WERI-Rb-1 (cell line): Measurements from ENCODE around the gene GATAD2A.

Experiments used
- DNase-seq: peaks from one replicate; pipeline ENCODE4 v3.0.0-alpha.2; 2020
- H3K27ac ChIP-seq: fragments of 250-450 bp; sonication (Bioruptor Pico); 2 replicates; pipeline ENCODE4 v1.5.1; 2020; ENCODE audit warnings: mild to moderate bottlenecking, moderate library complexity
- H3K27me3 ChIP-seq: fragments of 250-450 bp; sonication (Bioruptor Pico); 2 replicates; pipeline ENCODE4 v1.5.1; 2021; ENCODE audit warnings: mild to moderate bottlenecking, low read depth, moderate library complexity; ENCODE audit not compliant: insufficient read depth, severe bottlenecking
- H3K36me3 ChIP-seq: fragments of 250-450 bp; sonication (Bioruptor Pico); 2 replicates; pipeline ENCODE4 v1.5.1; 2020; ENCODE audit warnings: mild to moderate bottlenecking, moderate library complexity
- H3K4me3 ChIP-seq: 2 replicates; pipeline ENCODE4 v1.5.1; 2011; ENCODE audit warnings: low read depth, mild to moderate bottlenecking, control low read depth, low read length
- H3K9me3 ChIP-seq: fragments of 250-450 bp; sonication (Bioruptor Pico); 2 replicates; pipeline ENCODE4 v1.5.1; 2021; ENCODE audit warnings: mild to moderate bottlenecking, moderate library complexity; ENCODE audit not compliant: severe bottlenecking
- TF ChIP-seq, protein P1 (sequence below): IDR thresholded peaks from 2 replicates; pipeline ENCODE4 v1.5.1; 2011; ENCODE audit warnings: low read depth, mild to moderate bottlenecking, control low read depth, inconsistent platforms, low read length

The GATAD2A gene

DNA sequence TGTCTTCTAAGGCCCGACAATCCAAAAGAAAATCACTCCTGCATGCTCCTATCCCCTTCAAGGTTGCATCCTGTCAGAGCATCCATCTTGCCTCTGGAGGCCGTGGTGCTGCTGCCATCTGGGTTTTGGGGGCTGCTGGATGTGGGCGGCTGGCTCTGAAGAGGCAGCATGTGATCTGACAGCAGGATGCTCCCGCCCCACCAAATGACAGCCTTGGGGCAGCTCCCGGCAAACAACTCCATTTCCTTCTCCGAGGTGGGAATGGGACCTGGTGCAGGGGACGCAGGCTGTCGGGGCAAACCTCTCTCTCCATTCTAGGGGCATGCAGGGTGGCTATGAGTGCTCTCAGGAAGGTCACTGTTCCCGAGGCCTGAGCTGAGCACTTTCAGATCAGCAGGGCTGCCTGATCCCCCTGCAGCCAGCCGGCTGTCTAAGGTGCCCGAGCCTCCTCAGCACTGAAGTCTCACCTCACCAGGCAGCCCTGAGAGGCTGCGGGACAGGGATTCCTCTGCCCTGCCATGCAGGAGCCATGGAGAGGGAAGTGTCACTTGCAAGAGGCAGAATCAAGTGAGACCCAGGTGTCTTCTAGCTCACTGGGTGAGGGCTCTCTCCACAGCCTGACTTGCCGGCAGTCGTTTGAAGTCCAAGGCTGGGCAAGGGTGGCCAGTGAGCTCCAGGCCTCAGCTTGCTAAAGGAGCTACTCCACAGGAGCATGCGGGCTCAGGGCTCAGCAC is 81.0 kb downstream of the GATAD2A start:
- no peaks in the 10 kb centered on the region for H3K27me3 ChIP-seq
- no peak overlapping the region for H3K4me3 ChIP-seq
- no peak overlapping the region for H3K27ac ChIP-seq
- no peak for DNase-seq
- peaks cover 9% of the 10 kb centered on the region for H3K36me3 ChIP-seq
- H3K9me3 ChIP-seq = no peaks in the 10 kb centered on the region
- TF ChIP-seq, protein P1, sequence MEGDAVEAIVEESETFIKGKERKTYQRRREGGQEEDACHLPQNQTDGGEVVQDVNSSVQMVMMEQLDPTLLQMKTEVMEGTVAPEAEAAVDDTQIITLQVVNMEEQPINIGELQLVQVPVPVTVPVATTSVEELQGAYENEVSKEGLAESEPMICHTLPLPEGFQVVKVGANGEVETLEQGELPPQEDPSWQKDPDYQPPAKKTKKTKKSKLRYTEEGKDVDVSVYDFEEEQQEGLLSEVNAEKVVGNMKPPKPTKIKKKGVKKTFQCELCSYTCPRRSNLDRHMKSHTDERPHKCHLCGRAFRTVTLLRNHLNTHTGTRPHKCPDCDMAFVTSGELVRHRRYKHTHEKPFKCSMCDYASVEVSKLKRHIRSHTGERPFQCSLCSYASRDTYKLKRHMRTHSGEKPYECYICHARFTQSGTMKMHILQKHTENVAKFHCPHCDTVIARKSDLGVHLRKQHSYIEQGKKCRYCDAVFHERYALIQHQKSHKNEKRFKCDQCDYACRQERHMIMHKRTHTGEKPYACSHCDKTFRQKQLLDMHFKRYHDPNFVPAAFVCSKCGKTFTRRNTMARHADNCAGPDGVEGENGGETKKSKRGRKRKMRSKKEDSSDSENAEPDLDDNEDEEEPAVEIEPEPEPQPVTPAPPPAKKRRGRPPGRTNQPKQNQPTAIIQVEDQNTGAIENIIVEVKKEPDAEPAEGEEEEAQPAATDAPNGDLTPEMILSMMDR = no peak

- Histone ChIP-seq H3K27me3 (no peaks in the 10 kb centered on the region), H3K9me3 (no peaks in the 10 kb centered on the region), H3K36me3 (peaks cover 15% of the 10 kb centered on the region), H3K4me3 (no peak overlapping the region), H3K27ac (no peak overlapping the region)
- DNase-seq = no peak
- TF ChIP-seq, protein P1 = no peak
Observed at GRCh38 chr19:19487077-19487949, 81.8 kb downstream of the GATAD2A start.

DNA sequence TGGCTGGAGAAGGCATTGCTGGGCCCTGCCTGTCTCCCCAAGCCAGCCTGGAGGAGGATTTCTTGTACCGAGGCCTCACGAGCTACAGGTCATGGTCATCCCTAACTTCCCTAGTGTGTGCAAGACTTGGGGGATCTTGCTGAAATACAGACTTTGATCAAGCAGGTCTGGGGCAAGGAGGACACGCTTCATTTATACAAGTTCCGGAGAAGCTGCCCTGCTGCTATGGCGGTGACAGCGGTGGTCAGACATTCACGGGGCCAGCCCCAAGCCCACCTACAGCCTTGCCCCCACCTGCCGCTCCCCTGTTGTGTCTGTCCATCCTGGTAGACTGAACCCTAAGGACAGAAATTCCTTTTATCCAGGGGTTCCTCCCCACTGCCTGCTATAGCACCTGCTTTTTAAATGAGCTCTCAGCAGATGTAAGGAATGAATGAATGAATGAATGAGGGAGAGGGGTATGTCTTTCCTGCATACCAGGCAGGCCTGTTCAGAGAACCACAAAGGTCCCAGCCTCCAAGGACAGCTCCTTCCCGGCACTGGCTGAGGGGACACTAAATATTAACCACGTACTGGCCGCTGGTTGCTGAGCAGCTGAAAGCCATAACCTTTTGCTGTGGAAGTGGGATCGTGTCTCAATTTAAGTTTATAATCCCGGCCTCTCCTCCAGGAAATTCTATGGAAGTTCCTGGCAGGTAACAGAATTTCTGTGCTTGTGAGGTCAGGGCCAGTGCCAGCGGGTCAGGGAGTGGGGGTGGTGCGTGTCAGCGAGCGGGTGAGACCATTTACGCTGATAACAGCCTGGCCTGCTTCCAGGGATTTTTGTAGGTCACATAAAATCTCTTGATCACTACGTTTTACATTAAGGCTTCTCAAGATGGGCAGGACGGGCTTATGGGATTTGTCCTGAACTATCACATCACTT is 82.7 kb downstream of the GATAD2A start:
- TF ChIP-seq, protein P1 = no peak
- H3K27me3 ChIP-seq = no peaks in the 10 kb centered on the region
- H3K27ac ChIP-seq = no peak overlapping the region; the same call in 1 of the 2 replicates
- peaks cover 20% of the 10 kb centered on the region for H3K36me3 ChIP-seq
- H3K9me3 ChIP-seq = no peaks in the 10 kb centered on the region
- no peak for DNase-seq
- no peak overlapping the region for H3K4me3 ChIP-seq

- H3K9me3 ChIP-seq = no peaks in the 10 kb centered on the region
- no peak overlapping the region for H3K4me3 ChIP-seq
- peak overlapping the region; percentile 39; the same call in 1 of the 2 replicates for H3K27ac ChIP-seq
- DNase-seq = peak; percentile 30
- no peaks in the 10 kb centered on the region for H3K27me3 ChIP-seq
- TF ChIP-seq, protein P1 = no peak
- peaks cover 25% of the 10 kb centered on the region for H3K36me3 ChIP-seq
Observed at GRCh38 chr19:19488875-19489690, 83.6 kb downstream of the GATAD2A start.

GRCh38 chr19:19489804-19490204 is 84.3 kb downstream of the GATAD2A start:
- no peaks in the 10 kb centered on the region for H3K27me3 ChIP-seq
- TF ChIP-seq, protein P1 = no peak
- peaks cover 28% of the 10 kb centered on the region for H3K36me3 ChIP-seq
- H3K27ac ChIP-seq = peak overlapping the region; percentile 39; the same call in 1 of the 2 replicates
- no peak overlapping the region for H3K4me3 ChIP-seq
- H3K9me3 ChIP-seq = no peaks in the 10 kb centered on the region
- DNase-seq = no peak
